Bronchial epithelial cell (primary cell): ENCODE measurements around the gene SLAMF7. TPM values are rescaled to one million over a fixed set of nuclear protein-coding genes. Genes with fewer than 3 reads are reported as not detected.

ENCODE experiments used
- DNase-seq: peaks from one replicate; pipeline ENCODE4 v3.0.0-alpha.2; 2010; ENCODE audit warnings: low read depth
- FAIRE-seq: peaks from 2 replicates; lab custom pipeline; 2011; peaks lifted over from hg19 to GRCh38; lab: Jason Lieb, UNC
- H3K27me3 ChIP-seq: 2 replicates; pipeline ENCODE4 v1.5.1; 2011; ENCODE audit warnings: low read length; ENCODE audit not compliant: control insufficient read depth, insufficient read depth
- H3K36me3 ChIP-seq: 2 replicates; pipeline ENCODE4 v1.5.1; 2011; ENCODE audit warnings: low read length; ENCODE audit not compliant: control insufficient read depth, insufficient read depth
- H3K4me3 ChIP-seq: 2 replicates; pipeline ENCODE4 v1.5.1; 2011; ENCODE audit warnings: mild to moderate bottlenecking, low read depth, low read length, control low read depth
- total RNA-seq: library from RNA; depleted of rRNA; stranded (reverse); fragments of >200 nt; gene quantifications from 2 replicates; pipeline ENCODE4 v1.2.1, GENCODE V29; 2014
- TF ChIP-seq, protein P1 (sequence below): IDR thresholded peaks from 2 replicates; pipeline ENCODE4 v1.5.1; 2011; ENCODE audit warnings: mild to moderate bottlenecking, moderate library complexity, low read length, control low read depth, inconsistent platforms; ENCODE audit not compliant: insufficient read depth, severe bottlenecking

SLAMF7 gene
- total RNA-seq, 1 donor from 2014 or later = 0.79 TPM

- H3K27me3 ChIP-seq = peaks cover 5% of the 10 kb centered on the region
- H3K36me3 ChIP-seq = no peaks in the 10 kb centered on the region
- FAIRE-seq (no peak), DNase-seq (no peak)
- TF ChIP-seq, protein P1, sequence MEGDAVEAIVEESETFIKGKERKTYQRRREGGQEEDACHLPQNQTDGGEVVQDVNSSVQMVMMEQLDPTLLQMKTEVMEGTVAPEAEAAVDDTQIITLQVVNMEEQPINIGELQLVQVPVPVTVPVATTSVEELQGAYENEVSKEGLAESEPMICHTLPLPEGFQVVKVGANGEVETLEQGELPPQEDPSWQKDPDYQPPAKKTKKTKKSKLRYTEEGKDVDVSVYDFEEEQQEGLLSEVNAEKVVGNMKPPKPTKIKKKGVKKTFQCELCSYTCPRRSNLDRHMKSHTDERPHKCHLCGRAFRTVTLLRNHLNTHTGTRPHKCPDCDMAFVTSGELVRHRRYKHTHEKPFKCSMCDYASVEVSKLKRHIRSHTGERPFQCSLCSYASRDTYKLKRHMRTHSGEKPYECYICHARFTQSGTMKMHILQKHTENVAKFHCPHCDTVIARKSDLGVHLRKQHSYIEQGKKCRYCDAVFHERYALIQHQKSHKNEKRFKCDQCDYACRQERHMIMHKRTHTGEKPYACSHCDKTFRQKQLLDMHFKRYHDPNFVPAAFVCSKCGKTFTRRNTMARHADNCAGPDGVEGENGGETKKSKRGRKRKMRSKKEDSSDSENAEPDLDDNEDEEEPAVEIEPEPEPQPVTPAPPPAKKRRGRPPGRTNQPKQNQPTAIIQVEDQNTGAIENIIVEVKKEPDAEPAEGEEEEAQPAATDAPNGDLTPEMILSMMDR = no peak
- H3K4me3 ChIP-seq = no peak overlapping the region
Measured at GRCh38 chr1:160716013-160716412, 23.0 kb upstream of the SLAMF7 start.

- peaks cover 1% of the 10 kb centered on the region for H3K27me3 ChIP-seq
Measured at GRCh38 chr1:160717306-160717705, 21.7 kb upstream of the SLAMF7 start.

GRCh38 chr1:160718210-160718609, 20.8 kb upstream of the SLAMF7 start:
- TF ChIP-seq, protein P1 = no peak
- DNase-seq = no peak
- FAIRE-seq = no peak
- Histone ChIP-seq H3K27me3 (peaks cover 1% of the 10 kb centered on the region), H3K4me3 (no peak overlapping the region), H3K36me3 (no peaks in the 10 kb centered on the region)

More at GRCh38 chr1:160717306-160717705, 21.7 kb upstream of the SLAMF7 start:
- DNase-seq (no peak), FAIRE-seq (no peak)
- Histone ChIP-seq H3K36me3 (no peaks in the 10 kb centered on the region), H3K4me3 (no peak overlapping the region)
- TF ChIP-seq, protein P1 = no peak

GRCh38 chr1:160720356-160721085, 18.5 kb upstream of the SLAMF7 start:
- Histone ChIP-seq H3K4me3 (no peak overlapping the region), H3K27me3 (peaks cover 1% of the 10 kb centered on the region), H3K36me3 (no peaks in the 10 kb centered on the region)
- TF ChIP-seq, protein P1 = no peak
- FAIRE-seq (no peak), DNase-seq (peak; percentile 50)

DNA sequence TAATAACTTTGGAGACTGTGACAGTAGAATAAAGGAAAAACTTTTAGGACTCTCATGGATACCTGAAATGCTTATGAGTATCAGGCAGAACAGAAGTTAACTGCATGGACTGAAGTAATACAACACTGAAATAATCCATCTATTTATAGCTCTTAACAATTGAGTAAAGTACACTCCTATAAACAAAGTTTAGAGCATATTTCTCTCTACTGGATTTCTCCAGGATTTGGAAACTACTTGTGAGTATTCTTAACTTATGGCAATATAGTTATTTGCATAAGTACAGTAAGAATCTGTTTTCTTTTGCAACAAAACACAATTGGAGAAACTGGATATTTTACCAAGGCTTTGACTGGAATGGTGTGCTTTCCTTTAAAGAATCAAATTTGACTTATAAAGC, 17.6 kb upstream of the SLAMF7 start:
- no peaks in the 10 kb centered on the region for H3K36me3 ChIP-seq
- FAIRE-seq = no peak
- H3K27me3 ChIP-seq = peaks cover 1% of the 10 kb centered on the region
- TF ChIP-seq, protein P1 = no peak
- no peak overlapping the region for H3K4me3 ChIP-seq
- DNase-seq = no peak
